ENCODE data around the gene SH3TC1.

The SH3TC1 gene

DNA sequence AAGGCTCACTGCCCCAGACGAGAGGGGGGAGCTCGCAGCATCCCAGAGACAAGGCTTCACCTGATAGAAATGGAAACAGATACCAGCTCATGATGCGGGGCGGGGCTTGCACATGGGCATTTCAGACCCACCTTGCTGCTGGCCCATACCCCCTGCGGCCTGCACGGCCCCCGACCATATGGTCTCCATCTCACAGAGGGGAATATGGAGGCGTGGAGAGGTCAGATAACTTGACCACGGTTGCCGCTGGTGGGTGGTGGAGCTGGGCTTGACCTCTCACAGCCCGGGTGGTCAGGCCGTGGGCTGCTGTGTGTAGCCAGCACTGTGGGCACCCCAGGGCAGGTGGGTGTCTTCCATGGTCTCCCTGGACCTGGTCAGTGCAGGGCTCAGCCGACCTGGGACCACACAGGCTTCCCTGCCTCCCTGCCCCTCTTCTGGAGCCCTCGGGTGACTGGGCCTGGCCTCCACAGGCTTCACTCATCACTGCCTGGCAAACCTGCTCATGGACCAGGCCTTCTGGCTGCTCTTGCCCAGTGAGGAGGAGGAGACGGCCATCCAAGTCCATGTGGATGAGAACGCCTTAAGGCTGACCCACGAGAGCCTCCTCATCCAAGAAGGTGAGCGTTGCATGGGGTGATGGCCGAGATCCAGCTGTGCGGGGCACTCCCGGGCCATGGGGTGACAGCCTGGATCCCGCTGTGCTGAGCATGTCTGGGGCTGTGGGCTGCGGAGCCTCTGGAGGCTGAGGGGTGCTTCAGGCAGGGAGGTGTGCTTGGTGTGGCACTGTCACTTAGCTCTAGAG, 16.8 kb downstream of the SH3TC1 start:
- no peak for DNase-seq (ENCODE audit: low spot score)

DNA sequence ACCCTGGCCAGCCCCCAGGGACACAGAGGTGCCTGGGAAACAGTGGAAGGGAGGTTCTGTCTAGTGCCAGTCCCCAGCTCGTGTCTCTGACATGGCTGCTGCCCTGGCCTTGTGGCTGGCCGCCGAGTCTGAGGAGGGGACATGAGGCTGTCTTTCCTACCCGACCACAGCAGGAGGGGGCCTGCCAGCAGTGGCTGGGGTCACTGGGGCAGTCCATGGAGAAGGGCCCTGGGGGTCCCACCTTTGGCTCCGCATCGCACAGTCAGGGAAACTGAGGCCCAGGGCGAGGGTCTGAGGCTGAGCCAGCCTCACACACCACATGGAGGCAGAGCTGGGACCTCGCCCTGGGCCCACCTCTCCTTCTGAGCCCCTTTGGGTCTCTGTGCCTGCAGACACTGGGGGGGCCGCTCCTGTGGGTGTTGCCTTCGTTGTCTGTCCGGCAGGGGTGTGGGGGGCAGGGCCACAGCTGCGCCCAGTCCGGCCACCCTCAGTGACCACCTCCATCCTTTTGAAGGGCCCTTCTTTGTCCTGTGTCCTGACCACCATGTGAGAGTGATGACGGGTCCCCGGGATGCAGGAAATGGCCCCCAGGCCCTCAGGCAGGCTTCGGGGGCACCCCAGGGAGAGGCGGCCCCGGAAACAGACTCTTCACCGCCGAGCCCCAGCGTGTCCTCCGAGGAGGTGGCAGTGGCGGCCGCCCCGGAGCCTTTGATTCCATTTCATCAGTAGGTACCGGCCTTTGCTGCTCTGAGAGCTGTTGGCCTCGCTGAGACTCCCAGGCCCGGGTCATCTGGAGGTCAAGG, 17.6 kb downstream of the SH3TC1 start:
- no peak for DNase-seq (ENCODE audit: low spot score)

GRCh38 chr4:8217246-8217511, 18.1 kb downstream of the SH3TC1 start:
- no peak for DNase-seq (ENCODE audit: low spot score)

- no peak for DNase-seq (ENCODE audit: low spot score)
These were observed 18.8 kb downstream of the SH3TC1 start for GRCh38 chr4:8217871-8218270.

DNA sequence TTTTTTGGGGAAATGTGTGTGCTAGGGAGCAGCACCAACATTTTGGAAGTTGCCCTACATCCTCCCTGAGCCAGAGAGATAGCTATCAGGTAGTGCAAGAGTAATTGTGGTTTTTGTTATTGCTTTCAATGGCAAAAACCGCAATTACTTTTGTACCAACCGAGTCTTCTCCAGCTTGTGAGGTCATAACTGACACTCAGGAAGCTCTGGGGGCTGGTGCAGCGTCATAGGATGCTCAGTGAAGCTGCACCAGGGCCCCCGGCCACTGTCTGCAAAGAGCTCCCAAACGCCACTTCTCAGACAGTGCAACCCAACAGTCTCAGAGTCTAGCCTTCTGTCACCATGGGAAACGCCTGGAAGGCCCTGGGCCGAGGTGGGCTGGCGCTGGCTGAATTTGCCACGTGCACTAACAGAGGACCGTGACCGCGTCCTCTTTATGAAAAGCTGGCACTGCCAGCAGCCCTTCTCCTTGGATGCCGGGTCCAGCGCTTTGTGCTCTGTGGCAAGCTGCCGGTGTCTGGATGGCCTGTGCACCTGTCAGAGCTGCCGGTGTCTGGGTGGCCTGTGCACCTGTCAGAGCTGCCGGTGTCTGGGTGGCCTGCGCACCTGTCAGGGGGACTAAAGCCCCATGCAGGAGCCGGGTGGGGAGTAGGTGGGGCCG, 19.4 kb downstream of the SH3TC1 start:
- no peak for DNase-seq (ENCODE audit: low spot score)

DNA sequence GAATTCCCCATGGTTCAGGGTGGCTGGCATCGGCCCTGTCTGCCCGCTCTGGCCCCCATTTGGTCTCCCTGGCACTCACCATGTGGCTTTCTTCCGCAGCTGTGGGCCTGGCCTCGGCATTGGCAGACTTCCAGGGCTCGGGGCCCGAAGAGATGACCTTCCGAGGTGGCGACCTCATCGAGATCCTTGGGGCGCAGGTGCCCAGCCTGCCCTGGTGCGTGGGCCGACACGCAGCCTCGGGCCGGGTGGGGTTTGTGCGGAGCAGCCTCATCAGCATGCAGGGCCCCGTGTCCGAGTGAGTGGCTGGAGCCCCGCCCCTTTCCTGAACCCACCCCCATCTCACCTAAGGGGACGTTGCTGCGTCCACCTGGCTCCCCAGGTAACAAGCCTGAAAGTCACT, 20.1 kb downstream of the SH3TC1 start:
- DNase-seq (ENCODE audit: low spot score): no peak

GRCh38 chr4:8220661-8221450, 21.8 kb downstream of the SH3TC1 start:
- no peak for DNase-seq (ENCODE audit: low spot score)

- no peak for DNase-seq (ENCODE audit: low spot score)
These were observed 22.4 kb downstream of the SH3TC1 start for GRCh38 chr4:8221476-8221875.

DNA sequence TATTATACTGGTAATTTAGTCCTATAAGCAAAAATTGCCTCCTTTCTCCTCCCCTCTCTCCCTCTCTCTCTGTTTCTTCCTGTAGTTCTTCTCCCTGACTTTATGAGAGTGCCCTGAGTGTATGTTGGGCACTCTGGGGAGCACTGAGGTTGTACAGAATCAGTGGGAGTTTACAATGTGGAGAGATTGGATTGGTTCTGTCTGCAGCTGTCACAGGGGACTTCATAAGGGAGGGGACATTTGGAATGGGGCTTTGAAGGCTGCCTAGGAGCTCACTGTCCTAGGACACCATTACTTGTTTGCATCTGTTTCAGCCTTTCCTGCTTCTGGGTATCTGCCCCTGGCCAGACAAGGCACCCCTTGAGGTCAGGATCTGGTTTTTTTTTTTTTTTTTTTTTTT, 22.9 kb downstream of the SH3TC1 start:
- no peak for DNase-seq (ENCODE audit: low spot score)

- no peak for DNase-seq (ENCODE audit: low spot score)
These were observed 23.7 kb downstream of the SH3TC1 start for GRCh38 chr4:8222609-8223388.

- no peak for DNase-seq (ENCODE audit: low spot score)
These were observed 25.3 kb downstream of the SH3TC1 start for GRCh38 chr4:8224267-8224974.

DNA sequence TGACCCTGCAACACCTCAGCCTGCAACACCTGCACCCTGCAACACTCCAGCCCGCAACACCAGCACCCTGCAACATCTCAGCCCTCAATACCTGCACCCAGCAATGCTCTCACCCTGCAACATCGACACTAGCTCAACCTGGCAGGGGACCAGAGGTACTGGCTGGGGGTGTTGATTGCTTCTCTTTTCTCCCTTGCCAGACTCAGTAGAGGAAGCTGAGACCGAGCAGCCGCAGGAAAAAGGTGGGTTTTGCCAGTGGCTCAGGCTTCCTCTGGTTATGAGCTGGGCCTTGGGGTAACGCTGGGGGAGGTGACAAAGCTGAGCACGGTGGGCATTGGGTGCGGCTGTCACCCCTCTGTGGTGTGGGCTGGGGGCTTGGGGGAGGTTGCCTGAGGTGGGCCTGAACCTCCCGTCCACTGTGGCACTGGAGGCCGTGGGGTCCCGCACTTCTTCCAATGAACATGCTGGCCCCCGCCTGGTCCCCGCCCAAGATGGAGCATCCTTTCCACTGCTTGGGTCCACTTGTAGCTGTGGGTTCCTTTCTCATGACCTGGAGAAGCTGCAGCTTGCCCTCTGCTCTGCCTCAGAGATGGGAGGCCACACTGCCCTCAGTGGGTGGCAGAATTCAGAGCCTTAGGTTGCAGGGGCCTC, 26.0 kb downstream of the SH3TC1 start:
- DNase-seq (ENCODE audit: low spot score): no peak

DNA sequence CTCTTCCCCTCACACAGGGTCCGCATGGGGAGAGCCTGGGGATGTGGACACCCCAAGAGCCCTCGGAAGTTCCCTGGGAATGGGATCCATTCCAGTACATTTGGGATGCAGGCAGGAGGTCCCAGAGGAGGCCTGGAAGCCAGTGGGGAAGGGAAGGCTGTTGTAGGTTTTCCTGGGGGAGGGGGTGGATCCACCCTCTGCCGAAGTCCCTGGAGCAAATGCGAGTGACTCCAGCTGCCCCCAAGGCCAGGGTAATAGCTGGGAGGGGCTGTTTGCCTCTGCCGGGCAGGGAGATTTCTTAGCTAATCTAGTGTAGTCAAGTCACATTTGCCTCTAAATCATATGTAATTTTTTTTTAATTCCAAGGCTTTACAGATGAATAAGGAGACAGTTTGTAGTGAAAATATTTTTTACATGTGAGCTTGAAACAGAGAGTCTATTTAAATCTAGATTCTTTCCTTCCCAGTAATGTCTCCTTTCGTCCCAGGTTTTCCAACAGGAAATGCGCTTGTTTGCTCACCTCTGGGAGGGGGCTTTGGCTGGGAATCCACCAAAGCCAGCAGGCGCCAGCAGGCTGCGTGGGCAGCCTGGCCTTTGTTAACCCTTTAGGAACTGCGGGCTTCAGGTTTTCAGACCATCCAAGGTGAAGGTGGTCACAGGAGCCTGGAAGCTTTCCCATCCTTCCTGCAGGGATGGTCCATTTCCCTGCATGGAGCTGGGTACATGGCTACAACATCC, 26.8 kb downstream of the SH3TC1 start:
- no peak for DNase-seq (ENCODE audit: low spot score)

- no peak for DNase-seq (ENCODE audit: low spot score)
These were observed 28.2 kb downstream of the SH3TC1 start for GRCh38 chr4:8227201-8227770.

DNA sequence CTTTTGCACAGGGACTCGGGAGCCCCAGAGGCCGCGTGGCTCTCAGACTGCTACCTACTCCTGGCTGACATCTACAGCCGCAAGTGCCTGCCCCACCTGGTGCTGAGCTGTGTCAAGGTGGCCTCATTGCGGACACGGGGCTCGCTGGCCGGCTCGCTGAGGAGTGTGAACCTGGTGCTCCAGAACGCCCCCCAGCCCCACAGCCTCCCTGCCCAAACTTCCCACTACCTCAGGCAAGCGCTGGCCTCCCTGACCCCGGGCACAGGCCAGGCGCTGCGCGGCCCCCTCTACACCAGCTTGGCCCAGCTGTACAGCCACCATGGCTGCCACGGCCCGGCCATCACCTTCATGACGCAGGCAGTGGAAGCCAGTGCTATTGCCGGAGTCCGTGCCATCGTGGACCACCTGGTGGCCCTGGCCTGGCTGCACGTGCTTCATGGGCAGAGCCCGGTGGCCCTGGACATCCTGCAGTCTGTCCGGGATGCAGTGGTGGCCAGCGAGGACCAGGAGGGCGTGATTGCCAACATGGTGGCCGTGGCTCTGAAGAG, 28.8 kb downstream of the SH3TC1 start:
- DNase-seq (ENCODE audit: low spot score): no peak

DNA sequence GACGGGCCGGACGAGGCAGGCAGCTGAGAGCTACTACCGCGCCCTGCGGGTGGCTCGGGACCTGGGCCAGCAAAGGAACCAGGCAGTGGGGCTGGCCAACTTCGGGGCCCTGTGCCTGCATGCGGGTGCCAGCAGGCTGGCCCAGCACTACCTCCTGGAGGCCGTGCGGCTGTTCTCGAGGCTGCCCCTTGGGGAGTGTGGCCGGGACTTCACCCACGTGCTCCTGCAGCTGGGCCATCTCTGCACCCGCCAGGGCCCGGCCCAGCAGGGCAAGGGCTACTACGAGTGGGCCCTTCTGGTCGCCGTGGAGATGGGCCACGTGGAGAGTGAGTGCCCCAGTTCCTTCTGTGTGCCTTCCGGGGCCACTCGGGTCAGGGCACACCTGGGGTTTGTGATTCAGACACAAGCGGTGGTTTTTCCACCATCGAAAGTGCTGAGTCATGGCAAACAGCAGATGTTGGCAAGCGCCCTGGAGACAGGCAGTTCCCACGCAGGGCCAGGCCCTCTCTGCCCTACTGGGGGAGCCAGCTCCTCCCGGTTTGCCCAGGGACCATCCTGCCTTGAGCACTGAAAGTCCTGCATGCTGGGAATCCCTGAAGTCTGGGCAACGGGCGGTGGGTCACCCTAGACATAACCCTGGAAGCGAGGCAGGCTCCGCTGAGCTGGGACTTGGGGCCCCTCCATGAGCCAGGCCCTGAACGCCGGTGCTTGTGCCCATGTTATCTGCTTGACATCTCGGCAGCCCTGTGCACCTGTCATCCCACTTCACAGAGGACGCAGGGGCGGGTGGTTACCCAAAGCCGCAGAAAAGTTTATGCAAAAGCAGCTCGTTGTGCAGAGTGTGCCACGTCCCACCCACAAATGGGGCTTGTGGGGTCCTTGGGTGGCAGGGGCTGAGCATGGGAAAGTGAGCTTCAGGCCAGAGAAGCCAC, 29.5 kb downstream of the SH3TC1 start:
- peak; percentile 56 for DNase-seq (ENCODE audit: low spot score)

DNA sequence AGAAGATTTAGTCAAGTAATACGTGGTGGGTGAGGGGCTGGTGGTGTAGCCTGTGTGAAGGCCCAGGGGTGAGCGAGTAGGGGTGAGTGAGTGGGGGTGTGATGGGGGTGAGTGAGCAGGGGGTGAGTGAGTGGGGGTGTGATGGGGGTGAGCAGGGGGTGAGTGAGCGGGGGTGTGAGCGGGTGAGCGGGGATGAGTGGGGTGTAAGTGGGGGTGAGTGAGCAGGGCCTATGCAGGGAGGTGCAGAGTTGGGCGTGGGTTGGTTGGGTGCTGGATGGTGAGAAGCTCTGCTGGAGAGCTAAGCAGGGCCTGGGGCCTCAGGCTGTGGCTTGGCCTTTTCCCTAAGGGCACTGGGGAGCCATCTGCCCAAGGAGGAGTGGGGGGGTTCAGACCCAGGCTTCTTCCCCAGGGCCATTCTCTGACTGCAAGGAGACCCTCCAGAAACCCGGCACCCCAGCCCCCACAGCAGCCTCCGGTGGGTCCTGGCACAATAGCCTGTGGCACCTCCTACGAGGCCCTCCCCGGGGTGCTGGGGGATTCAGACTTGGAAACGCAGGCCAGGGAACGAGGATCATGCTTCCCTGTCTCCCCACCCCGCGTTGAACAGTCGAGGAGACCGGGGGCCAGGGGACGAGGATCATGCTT, 30.4 kb downstream of the SH3TC1 start:
- no peak for DNase-seq (ENCODE audit: low spot score)

Measured in hematopoietic multipotent progenitor cell treated with erythropoietin and hydrocortisone succinate and interleukin-3 and kit ligand, for 17 days (in vitro differentiated cells).